GM23248 (cell line): ENCODE results near the gene ACE2.

Experiments
- EZH2 ChIP-seq: fragments of 200-600 bp; sonication (generic); IDR thresholded peaks from 2 replicates; pipeline ENCODE4 v1.6.1; 2018; ENCODE audit warnings: antibody characterized with exemption, mild to moderate bottlenecking; ENCODE audit not compliant: insufficient read depth, poor library complexity, severe bottlenecking
- EZH2phosphoT487 ChIP-seq: fragments of 200-600 bp; sonication (generic); IDR thresholded peaks from 2 replicates; pipeline ENCODE4 v1.6.1; 2018; ENCODE audit warnings: antibody characterized with exemption, moderate library complexity, mild to moderate bottlenecking, low read depth; ENCODE audit not compliant: insufficient read depth

GRCh38 chrX:15567267-15567666, 33.5 kb downstream of the ACE2 start:
- TF ChIP-seq EZH2 = no peak
- TF ChIP-seq EZH2phosphoT487 = no peak
